Ascending aorta (tissue), 2 donors: ENCODE measurements around the gene FGD3. TPM values are rescaled to one million over a fixed set of nuclear protein-coding genes. Genes with fewer than 3 reads are reported as not detected.

Experiments
- DNase-seq, 2 donors: peaks; one replicate each; pipeline ENCODE4 v3.0.0-alpha.2; 2019; ENCODE audit warnings: low spot score in 2 of 2
- H3K27ac ChIP-seq, 2 donors: fragments of 200-600 bp; sonication (generic); one replicate each; pipeline ENCODE4 v1.5.1; 2016 to 2017; ENCODE audit warnings: mild to moderate bottlenecking in 1 of 2
- H3K27me3 ChIP-seq: fragments of 200-600 bp; sonication (generic); one replicate; pipeline ENCODE4 v1.5.1; 2017
- H3K36me3 ChIP-seq, 2 donors: fragments of 200-600 bp; sonication (generic); one replicate each; pipeline ENCODE4 v1.5.1; 2016
- H3K4me1 ChIP-seq, 2 donors: fragments of 200-600 bp; sonication (generic); one replicate each; pipeline ENCODE4 v1.5.1; 2016 to 2017; ENCODE audit warnings: mild to moderate bottlenecking in 1 of 2
- H3K4me3 ChIP-seq, 2 donors: fragments of 200-600 bp; sonication (generic); one replicate each; pipeline ENCODE4 v1.5.1; 2016 to 2017; ENCODE audit warnings: mild to moderate bottlenecking in 1 of 2
- H3K9me3 ChIP-seq, 2 donors: fragments of 200-600 bp; sonication (generic); one replicate each; pipeline ENCODE4 v1.5.1; 2016
- CTCF ChIP-seq, 3 experiments: fragments of 200-600 bp in 2 of 3; fragments of 450-650 bp in 1 of 3; sonication (generic) in 2 of 3; IDR thresholded peaks; one replicate each; pipeline ENCODE4 v1.5.1; 2016 to 2019; ENCODE audit warnings: antibody characterized with exemption in 3 of 3, mild to moderate bottlenecking in 1 of 3, moderate library complexity in 1 of 3
- intact Hi-C: fragments of 100-400 bp; cut with DNase I; formaldehyde crosslinking; loops from one replicate; pipeline ENCODE4 v1.15.1; 2023
- total RNA-seq: library from RNA; depleted of rRNA; stranded (reverse); fragments of >200 nt; gene quantifications from one replicate; pipeline ENCODE4 v1.1.0, GENCODE V29; 2016

FGD3 gene
- total RNA-seq, 1 donor from 2014 or later: 20.8 TPM

DNA sequence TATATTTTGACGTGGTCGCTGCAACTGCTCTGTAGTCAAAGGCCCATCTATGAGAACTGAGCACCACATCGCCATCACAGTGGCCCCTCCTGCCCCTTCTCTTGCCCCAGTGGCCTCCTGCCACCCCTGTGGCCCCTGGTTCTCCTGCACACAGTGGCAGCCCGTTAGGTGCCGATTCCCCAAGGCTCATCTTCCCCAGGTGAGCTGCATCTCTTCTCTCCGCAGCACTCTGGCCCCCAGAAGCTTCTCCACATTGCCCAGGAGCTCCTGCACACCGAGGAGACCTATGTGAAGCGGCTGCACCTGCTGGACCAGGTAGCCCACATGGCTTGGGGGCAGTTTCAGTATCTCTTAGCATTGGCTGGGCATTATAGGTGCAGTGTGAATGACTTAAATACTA is 55.4 kb downstream of the FGD3 start:
- H3K27ac ChIP-seq: no peak overlapping the region
- H3K4me3 ChIP-seq: no peak overlapping the region
- no peaks in the 10 kb centered on the region for H3K27me3 ChIP-seq
- no peak for DNase-seq
- TF ChIP-seq CTCF (IDR thresholded peaks at IDR 0.05): no peak
- H3K4me1 ChIP-seq: no peaks in the 10 kb centered on the region
- H3K36me3 ChIP-seq: no peaks in the 10 kb centered on the region
- no peaks in the 10 kb centered on the region for H3K9me3 ChIP-seq
- intact Hi-C loops: loop anchor here (5.0 kb wide), 2 partner anchors 55 to 95 kb away; partner anchors contain the start of genes CARD19 and SUSD3

- H3K4me3 ChIP-seq: peak overlapping the region; percentile 34 to 52
- no peaks in the 10 kb centered on the region for H3K9me3 ChIP-seq
- H3K36me3 ChIP-seq: no peaks in the 10 kb centered on the region
- intact Hi-C loops: loop anchor here (5.0 kb wide), 2 partner anchors 54 to 94 kb away; partner anchors contain the start of genes CARD19 and SUSD3
- H3K27me3 ChIP-seq: no peaks in the 10 kb centered on the region
- peak in 1 of 2 donors; percentile 69 for DNase-seq
- TF ChIP-seq CTCF (IDR thresholded peaks at IDR 0.05): peak; percentile 61 to 70 (median 63)
- no peak overlapping the region for H3K27ac ChIP-seq
- H3K4me1 ChIP-seq: no peaks in the 10 kb centered on the region
These were observed 56.5 kb downstream of the FGD3 start for GRCh38 chr9:93003552-93004407.

DNA sequence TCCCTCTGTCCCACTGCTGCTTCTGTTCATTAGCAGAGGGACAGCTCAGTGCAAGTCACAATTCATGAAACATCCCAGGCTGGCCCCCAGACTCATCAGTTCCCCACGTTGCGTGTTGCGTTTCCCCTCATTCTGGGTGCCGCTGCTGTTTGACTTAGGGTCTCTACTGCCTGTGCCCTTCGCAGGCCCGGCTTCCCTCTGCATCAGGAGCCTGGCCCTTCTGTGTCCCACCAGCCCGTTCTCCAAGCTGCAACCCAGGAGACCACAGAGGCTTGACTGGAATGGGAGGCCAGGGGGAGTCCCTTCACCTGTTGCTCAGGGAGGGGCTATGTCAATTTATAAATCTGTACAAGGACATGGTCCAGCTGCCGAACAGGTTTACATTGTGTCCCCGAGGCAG is 57.2 kb downstream of the FGD3 start:
- no peaks in the 10 kb centered on the region for H3K4me1 ChIP-seq
- no peak for TF ChIP-seq CTCF (IDR thresholded peaks at IDR 0.05)
- H3K36me3 ChIP-seq: no peaks in the 10 kb centered on the region
- H3K27ac ChIP-seq: no peak overlapping the region
- DNase-seq: peak in 1 of 2 donors; percentile 58
- intact Hi-C loops: loop anchor here (5.0 kb wide), 2 partner anchors 53 to 93 kb away; partner anchors contain the start of genes CARD19 and SUSD3
- no peaks in the 10 kb centered on the region for H3K9me3 ChIP-seq
- H3K4me3 ChIP-seq: no peak overlapping the region
- H3K27me3 ChIP-seq: no peaks in the 10 kb centered on the region

GRCh38 chr9:93005876-93006275 is 58.6 kb downstream of the FGD3 start:
- Histone ChIP-seq H3K36me3 (no peaks in the 10 kb centered on the region), H3K4me3 (no peak overlapping the region), H3K27me3 (no peaks in the 10 kb centered on the region), H3K27ac (no peak overlapping the region), H3K9me3 (no peaks in the 10 kb centered on the region), H3K4me1 (no peaks in the 10 kb centered on the region)
- intact Hi-C loops: no loop called here
- TF ChIP-seq CTCF (IDR thresholded peaks at IDR 0.05): no peak
- DNase-seq: peak in 1 of 2 donors; percentile 38

- no peaks in the 10 kb centered on the region for H3K4me1 ChIP-seq
- intact Hi-C loops: no loop called here
- H3K4me3 ChIP-seq: no peak overlapping the region
- no peaks in the 10 kb centered on the region for H3K27me3 ChIP-seq
- H3K27ac ChIP-seq: no peak overlapping the region
- peak in 1 of 2 donors; percentile 57 for DNase-seq
- no peak for TF ChIP-seq CTCF (IDR thresholded peaks at IDR 0.05)
- no peaks in the 10 kb centered on the region for H3K36me3 ChIP-seq
- H3K9me3 ChIP-seq: no peaks in the 10 kb centered on the region
These were observed 60.3 kb downstream of the FGD3 start for GRCh38 chr9:93007529-93008058.
